ENCODE results near the gene RNF135.

RNF135 gene

DNA sequence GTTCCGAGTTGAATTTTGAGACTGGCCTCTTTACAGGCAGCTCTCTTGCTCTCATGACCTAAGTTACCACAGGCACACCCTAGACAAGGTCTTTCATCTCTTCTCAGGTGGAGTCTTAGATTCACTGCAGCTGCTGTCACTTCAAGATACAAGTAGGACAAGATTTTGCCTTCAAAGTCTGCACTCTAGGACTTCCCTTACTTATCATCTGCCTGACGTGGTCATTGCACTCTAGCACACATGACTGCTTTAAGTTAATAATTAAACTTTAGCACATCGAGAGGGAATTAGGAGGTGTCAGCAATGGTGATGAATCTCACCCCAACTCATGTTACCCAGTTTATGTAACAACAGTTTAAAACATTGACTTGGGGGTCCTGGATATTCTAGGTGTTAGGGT is 25.6 kb downstream of the RNF135 start:
- FAIRE-seq (no peak), DNase-seq (ENCODE audit: insufficient read length, low spot score) (no peak)
- no peak for TF ChIP-seq CTCF (IDR thresholded peaks at IDR 0.05; ENCODE audit: insufficient read depth, missing control alignments)

DNA sequence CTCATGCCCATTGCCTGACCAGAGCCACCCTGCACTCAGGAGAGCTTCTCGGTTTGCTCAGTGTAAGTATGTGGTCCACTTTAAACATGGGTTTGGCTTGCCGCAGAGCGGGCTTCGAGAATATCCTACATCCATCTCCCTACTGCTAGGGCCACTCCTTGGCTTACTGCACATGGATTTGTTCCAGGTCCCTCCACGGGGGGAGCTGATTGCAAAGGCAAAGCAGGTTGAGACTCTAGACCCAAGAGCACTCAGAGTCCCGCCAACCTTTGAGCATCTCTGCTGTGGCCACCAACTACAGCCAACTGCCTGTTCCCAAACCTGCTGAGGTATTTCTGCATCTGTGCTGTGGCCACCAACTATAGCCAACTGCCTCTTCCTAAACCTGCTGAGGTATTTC is 26.4 kb downstream of the RNF135 start:
- FAIRE-seq, result no peak
- DNase-seq (ENCODE audit: insufficient read length, low spot score), result no peak
- TF ChIP-seq CTCF (IDR thresholded peaks at IDR 0.05; ENCODE audit: insufficient read depth, missing control alignments), result no peak

GRCh38 chr17:30997842-30998241 is 27.0 kb downstream of the RNF135 start:
- TF ChIP-seq CTCF (IDR thresholded peaks at IDR 0.05; ENCODE audit: insufficient read depth, missing control alignments), result no peak
- FAIRE-seq, result no peak
- no peak for DNase-seq (ENCODE audit: insufficient read length, low spot score)

DNA sequence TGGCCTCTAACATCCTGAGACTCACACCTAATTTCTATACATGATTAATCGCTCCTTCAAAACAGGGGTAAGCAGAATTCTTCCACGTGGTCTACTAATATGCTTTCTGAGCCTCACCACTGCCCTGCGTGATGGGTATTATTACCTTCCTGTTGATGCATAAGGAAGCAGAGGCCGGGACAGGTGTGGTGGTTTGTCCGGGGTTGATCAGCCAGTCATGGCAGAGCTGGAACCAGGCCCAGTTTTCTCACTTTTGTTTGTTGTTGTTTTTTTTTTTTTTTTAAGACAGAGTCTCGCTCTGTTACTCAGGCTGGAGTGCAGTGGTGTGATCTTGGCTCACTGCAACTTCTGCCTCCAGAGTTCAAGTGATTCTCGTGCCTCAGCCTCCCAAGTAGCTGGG is 31.2 kb downstream of the RNF135 start:
- no peak for TF ChIP-seq CTCF (IDR thresholded peaks at IDR 0.05; ENCODE audit: insufficient read depth, missing control alignments)
- no peak for FAIRE-seq
- DNase-seq (ENCODE audit: insufficient read length, low spot score), result no peak

DNA sequence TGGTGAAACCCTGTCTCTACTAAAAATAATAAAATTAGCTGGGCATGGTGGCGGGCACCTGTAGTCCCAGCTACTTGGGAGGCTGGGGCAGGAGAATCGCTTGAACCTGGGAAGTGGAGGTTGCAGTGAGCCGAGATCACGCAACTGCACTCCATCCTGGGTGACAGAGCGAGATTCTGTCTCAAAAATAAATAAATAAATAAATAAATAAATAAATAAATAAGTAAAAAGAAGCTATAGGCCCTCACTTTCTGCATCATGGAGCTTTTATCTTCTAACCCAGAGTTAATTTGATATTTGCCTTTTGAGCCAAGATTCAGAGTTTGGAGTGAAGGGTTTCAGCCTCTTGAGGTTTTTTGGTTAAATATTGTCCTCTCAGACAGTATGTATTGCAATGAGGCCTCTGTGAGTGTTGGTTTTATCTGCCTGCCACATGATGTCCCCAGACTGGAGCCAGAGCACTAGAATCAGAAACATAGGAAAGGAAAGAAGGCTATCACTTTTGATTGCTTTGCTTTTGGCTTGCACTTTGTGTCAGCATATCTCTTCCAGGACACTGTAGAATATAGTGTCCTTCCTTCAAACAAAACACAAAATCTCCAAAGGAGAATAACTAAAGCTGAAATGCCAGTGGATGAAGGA is 32.5 kb downstream of the RNF135 start:
- TF ChIP-seq CTCF (IDR thresholded peaks at IDR 0.05; ENCODE audit: insufficient read depth, missing control alignments), result no peak
- no peak for DNase-seq (ENCODE audit: insufficient read length, low spot score)
- no peak for FAIRE-seq

- DNase-seq (ENCODE audit: insufficient read length, low spot score) (no peak), FAIRE-seq (no peak)
- TF ChIP-seq CTCF (IDR thresholded peaks at IDR 0.05; ENCODE audit: insufficient read depth, missing control alignments), result no peak
These were observed 33.3 kb downstream of the RNF135 start for GRCh38 chr17:31004160-31004559.

- no peak for TF ChIP-seq CTCF (IDR thresholded peaks at IDR 0.05; ENCODE audit: insufficient read depth, missing control alignments)
- DNase-seq (ENCODE audit: insufficient read length, low spot score), result no peak
- no peak for FAIRE-seq
These were observed 37.0 kb downstream of the RNF135 start for GRCh38 chr17:31007695-31008373.

Data from D721Med (cell line).